Measurements from ENCODE around the gene CNR2.

GRCh38 chr1:23910553-23911246 lies 2.5 kb downstream of the CNR2 start:
- TF ChIP-seq, protein P1, sequence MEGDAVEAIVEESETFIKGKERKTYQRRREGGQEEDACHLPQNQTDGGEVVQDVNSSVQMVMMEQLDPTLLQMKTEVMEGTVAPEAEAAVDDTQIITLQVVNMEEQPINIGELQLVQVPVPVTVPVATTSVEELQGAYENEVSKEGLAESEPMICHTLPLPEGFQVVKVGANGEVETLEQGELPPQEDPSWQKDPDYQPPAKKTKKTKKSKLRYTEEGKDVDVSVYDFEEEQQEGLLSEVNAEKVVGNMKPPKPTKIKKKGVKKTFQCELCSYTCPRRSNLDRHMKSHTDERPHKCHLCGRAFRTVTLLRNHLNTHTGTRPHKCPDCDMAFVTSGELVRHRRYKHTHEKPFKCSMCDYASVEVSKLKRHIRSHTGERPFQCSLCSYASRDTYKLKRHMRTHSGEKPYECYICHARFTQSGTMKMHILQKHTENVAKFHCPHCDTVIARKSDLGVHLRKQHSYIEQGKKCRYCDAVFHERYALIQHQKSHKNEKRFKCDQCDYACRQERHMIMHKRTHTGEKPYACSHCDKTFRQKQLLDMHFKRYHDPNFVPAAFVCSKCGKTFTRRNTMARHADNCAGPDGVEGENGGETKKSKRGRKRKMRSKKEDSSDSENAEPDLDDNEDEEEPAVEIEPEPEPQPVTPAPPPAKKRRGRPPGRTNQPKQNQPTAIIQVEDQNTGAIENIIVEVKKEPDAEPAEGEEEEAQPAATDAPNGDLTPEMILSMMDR (conservative IDR thresholded peaks at IDR 0.05): no peak
- no peak for TF ChIP-seq ZFX (IDR thresholded peaks at IDR 0.05)

All from C4-2B (cell line).